Activated CD4-positive, CD25-positive, alpha-beta regulatory T cell (primary cell): ENCODE measurements around the gene UTP4.

ENCODE experiments used
- DNase-seq, 4 experiments: peaks; one replicate each; lab custom pipeline; 2025; lab: John Stamatoyannopoulos, UW

UTP4 gene

GRCh38 chr16:69176033-69176800 lies 43.8 kb downstream of the UTP4 start:
- DNase-seq, result no peak

GRCh38 chr16:69179328-69180010 lies 47.0 kb downstream of the UTP4 start:
- no peak for DNase-seq

- DNase-seq, result no peak
These were observed 47.5 kb downstream of the UTP4 start for GRCh38 chr16:69180011-69180338.

- no peak for DNase-seq
These were observed 50.4 kb downstream of the UTP4 start for GRCh38 chr16:69182730-69183416.

DNA sequence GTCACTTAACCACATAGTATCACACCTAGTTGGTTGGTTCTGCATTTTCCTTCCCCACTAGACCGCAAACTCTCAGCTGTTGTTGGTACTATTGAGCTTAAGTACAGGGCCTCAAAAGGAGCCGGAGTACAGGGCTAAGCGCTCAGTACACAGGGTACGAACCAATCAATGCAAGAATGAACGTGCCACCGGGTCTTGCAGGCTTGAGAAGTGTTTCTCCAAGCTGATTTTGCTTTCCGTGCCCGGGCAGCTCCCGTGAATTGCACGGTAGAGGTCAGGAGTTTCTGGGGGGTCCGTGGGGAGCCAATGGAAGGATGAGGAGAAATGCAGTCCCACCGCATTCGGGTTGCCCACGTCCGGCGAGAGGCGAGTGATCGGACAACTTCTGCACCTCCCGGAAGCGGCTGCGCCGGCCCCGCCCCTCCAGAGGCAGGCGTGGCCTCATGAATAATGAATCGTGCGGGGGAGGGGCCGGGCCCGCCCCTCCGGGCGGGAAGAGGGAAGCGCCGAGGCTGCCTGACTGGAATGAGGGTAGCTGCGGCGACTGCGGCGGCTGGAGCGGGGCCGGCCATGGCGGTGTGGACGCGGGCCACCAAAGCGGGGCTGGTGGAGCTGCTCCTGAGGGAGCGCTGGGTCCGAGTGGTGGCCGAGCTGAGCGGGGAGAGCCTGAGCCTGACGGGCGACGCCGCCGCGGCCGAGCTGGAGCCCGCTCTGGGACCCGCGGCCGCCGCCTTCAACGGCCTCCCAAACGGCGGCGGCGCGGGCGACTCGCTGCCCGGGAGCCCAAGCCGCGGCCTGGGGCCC lies 54.4 kb downstream of the UTP4 start, which contains the start of gene SNTB2:
Gene SNTB2, plus strand, starts transcription at position 523 of the 804 bp plus-strand sequence. Its CDS starts 3 bp downstream, at position 526.
- peak; percentile 53 to 71 (median 60) for DNase-seq

- DNase-seq, result peak in 3 of 4 experiments; percentile 14 to 18 (median 17)
These were observed 55.2 kb downstream of the UTP4 start for GRCh38 chr16:69187446-69188235.

GRCh38 chr16:69188236-69188549 lies 55.7 kb downstream of the UTP4 start:
- DNase-seq, result no peak

- DNase-seq, result no peak
These were observed 56.3 kb downstream of the UTP4 start for GRCh38 chr16:69188716-69189115.

GRCh38 chr16:69190046-69190588 lies 57.7 kb downstream of the UTP4 start:
- DNase-seq, result no peak

DNA sequence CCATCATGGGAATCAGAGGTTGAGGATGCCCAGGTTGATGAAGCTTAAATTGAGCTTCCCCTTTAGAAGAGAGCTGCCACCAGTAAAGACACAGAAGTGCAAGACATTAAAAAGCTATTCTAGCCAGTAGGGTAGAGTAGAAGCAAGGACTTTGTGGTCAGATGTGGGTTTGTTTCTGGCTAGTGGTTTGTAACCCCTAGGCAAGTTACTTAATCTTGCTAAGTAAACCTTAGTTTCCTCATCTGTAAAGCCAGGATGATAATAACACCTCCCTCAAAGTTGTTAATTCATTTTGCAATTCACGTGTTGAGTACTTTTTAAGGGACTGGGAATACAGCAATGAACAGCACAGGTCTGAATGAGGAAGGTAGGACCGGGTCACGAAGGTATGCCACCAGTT lies 58.1 kb downstream of the UTP4 start:
- DNase-seq, result no peak

- DNase-seq, result no peak
These were observed 58.7 kb downstream of the UTP4 start for GRCh38 chr16:69191136-69191535.

DNA sequence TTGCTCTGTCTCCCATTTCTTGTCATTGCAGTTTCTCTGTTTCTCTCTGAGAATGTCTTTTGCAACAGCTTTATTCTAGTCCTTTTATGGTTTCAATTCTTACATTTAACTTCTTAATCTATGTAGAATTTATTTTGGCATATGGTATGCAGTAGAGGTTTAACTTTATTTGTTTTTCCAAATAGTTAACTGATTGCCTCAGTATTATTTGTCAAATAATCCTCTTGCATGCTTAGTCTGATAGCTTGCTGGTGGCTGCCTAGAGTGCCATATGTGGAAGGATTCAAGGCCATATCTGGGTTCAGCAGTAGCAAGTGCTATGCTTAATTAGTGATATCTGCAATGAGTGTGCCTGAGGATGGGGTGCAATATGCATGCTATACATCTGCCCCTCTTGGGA lies 61.4 kb downstream of the UTP4 start:
- DNase-seq, result no peak

DNA sequence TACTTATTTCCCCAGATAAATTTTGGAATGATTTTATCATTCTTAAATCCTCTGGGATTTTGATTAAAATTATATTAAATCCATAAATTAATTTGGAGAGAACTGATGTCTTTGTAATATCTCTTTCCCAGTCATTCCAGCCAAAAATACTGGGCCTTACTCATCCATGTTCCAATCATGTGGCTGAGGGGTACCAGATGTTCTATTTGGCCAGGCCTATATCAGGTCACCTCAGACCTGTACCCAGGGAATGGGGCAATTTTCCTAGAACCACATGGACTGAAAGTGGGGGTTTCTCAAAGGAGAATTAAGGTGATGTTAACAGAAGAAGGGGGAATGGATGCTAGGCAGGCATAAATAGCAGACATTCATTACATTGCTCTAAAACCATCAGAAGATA lies 62.0 kb downstream of the UTP4 start:
- DNase-seq, result no peak

DNA sequence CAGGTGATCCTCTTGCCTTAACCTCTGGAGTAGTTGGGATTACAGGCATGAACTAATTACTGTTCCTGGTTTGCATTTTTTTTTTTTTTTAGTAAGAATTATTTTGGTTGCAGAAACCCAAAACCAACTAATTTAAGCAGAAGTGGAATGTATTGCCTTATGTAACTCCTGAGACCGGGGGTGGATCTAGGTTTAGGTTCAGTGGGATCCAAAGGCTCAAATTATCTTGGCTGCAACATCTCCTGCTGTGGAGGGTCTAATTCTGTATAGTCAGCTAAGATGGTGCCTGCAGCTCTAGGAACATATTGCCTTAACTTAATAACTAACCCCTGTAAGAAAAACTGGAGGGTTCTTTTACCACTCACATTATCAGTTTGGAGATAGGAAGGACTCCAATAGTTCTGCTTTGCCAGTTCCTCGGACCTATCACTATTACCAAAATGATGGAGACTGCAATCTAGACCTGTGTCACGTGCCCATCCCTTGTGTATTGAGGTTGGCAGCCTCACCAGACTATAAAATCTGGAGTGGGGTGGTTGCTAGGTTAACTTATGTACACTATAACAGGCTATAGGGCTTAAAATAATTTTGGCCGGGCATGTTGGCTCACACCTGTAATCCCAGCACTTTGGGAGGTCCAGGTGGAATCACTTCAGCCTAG lies 63.0 kb downstream of the UTP4 start:
- no peak for DNase-seq

GRCh38 chr16:69197573-69197972 lies 65.1 kb downstream of the UTP4 start:
- no peak for DNase-seq

- DNase-seq, result no peak
These were observed 66.9 kb downstream of the UTP4 start for GRCh38 chr16:69199382-69199781.

DNA sequence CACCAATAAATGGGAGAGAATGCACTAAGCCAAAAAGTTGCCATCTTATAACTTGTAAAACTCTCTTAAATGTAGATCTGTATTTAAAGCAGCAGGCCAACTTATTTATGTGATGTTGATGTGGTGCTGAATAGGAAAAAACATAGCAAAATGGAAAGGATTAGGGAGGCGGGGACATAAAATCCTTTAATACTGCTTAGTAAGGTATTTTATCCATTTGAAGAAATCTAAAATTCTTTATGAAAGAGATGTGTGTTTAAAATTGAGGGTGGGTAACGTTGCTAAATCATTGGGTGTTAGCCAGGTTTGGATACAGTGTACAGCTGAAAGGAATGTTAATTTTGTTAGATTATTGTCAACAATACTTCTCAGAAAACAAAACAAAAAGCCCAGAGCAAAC lies 68.8 kb downstream of the UTP4 start:
- no peak for DNase-seq

DNA sequence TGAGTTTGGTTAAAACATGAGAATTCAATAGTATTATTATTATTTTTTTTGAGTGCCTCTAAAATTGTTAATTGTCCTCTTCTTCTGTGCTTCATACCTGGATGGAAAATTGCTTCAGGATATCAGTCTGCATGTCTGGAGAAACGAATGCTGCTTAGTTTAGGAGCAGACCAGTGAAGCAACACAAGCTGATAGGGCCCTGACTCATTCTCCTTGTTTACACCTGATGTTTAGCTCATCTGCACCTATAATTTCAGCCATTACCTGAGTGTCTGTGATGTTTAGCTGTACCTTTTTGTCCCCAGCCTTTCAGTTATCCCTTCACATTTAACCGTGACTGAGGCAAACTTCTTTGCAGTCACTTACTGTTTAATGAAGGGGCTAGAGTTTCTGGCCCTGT lies 69.3 kb downstream of the UTP4 start:
- DNase-seq, result no peak

GRCh38 chr16:69204172-69204571 lies 71.7 kb downstream of the UTP4 start:
- DNase-seq, result no peak

- DNase-seq, result no peak
These were observed 77.3 kb downstream of the UTP4 start for GRCh38 chr16:69209735-69210134.

DNA sequence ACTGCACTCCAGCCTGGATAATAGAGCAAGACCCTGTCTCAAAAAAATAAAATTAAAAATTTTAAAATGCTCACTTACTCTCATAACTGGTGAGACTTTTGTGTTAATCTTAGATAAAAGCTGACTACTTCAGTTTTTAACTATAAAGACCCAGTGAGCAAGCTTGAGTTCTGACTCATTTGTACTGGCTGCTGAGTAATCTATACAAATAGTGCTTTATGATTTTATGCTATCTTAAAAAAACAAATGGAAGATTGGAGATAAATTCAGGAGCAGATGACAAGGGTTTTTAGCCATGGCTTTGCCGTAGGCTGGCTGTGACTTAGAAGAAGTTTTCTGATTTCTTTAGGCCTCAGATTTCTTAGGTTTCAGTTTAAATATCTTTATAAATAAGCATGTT lies 85.0 kb downstream of the UTP4 start:
- no peak for DNase-seq
